HepG2 (cell line): ENCODE data around the gene ARL16. TPM values are rescaled to one million over a fixed set of nuclear protein-coding genes. Genes with fewer than 3 reads are reported as not detected.

Source experiments
- ASH2L ChIP-seq: fragments of 300-600, 200-600 bp; sonication (generic); IDR thresholded peaks from 2 replicates; pipeline ENCODE4 v1.7.0; 2017; ENCODE audit warnings: low read depth, mild to moderate bottlenecking, moderate library complexity, mixed read lengths, low read length; ENCODE audit not compliant: insufficient read length
- BHLHE40 ChIP-seq: IDR thresholded peaks from 2 replicates; pipeline ENCODE4 v1.6.1; 2011; ENCODE audit warnings: low read length, improper control_type of control experiment
- BRD4 ChIP-seq: sonication (generic); formaldehyde crosslinking; IDR thresholded peaks from 2 replicates; pipeline ENCODE4 v1.4.0; 2020; ENCODE audit warnings: missing genetic modification reagents
- FOXK2 ChIP-seq: fragments of 450-650 bp; IDR thresholded peaks from 2 replicates; pipeline ENCODE4 v1.6.1; 2016
- ISL2 ChIP-seq: sonication (generic); formaldehyde crosslinking; IDR thresholded peaks from 2 replicates; pipeline ENCODE4 v1.5.0; 2020; ENCODE audit warnings: missing genetic modification reagents
- KLF16 ChIP-seq, 2 experiments: sonication (generic) in 1 of 2; formaldehyde crosslinking in 1 of 2; IDR thresholded peaks; 2 replicates each; pipeline versions ENCODE4 v1.6.1 to v1.8.0; 2016 to 2023; ENCODE audit warnings: missing genetic modification reagents in 2 of 2, missing compliant biosample characterization in 1 of 2
- SRF ChIP-seq: IDR thresholded peaks from 2 replicates; pipeline ENCODE4 v1.6.1; 2011; ENCODE audit warnings: mild to moderate bottlenecking, low read depth, low read length, moderate library complexity
- TBL1XR1 ChIP-seq: fragments of 150-350 bp; IDR thresholded peaks from 2 replicates; pipeline ENCODE4 v1.6.1; 2014; ENCODE audit warnings: borderline replicate concordance, low read length; ENCODE audit not compliant: partially characterized antibody
- ZFAT ChIP-seq: sonication (generic); formaldehyde crosslinking; conservative IDR thresholded peaks from 2 replicates; pipeline ENCODE4 v1.8.1; 2023; ENCODE audit warnings: missing genetic modification reagents, inconsistent platforms
- ZMYM3 ChIP-seq: sonication (generic); formaldehyde crosslinking; IDR thresholded peaks from 2 replicates; pipeline ENCODE4 v1.5.1; 2020; ENCODE audit warnings: mild to moderate bottlenecking, missing genetic modification reagents
- ZNF20 ChIP-seq: sonication (generic); formaldehyde crosslinking; IDR thresholded peaks from 2 replicates; pipeline ENCODE4 v1.4.0; 2020; ENCODE audit warnings: mild to moderate bottlenecking, moderate library complexity, missing genetic modification reagents
- ZNF282 ChIP-seq: fragments of 450-650 bp; IDR thresholded peaks from 2 replicates; pipeline ENCODE4 v1.6.1; 2018; ENCODE audit not compliant: partially characterized antibody
- ZNF607 ChIP-seq: sonication (generic); formaldehyde crosslinking; IDR thresholded peaks from 2 replicates; pipeline ENCODE4 v1.5.1; 2020; ENCODE audit warnings: missing genetic modification reagents, mild to moderate bottlenecking, borderline replicate concordance
- ZNF652 ChIP-seq: IDR thresholded peaks from 2 replicates; pipeline ENCODE4 v1.6.1; 2016; ENCODE audit warnings: low read depth, borderline replicate concordance
- ZNF724P ChIP-seq: sonication (generic); formaldehyde crosslinking; IDR thresholded peaks from 2 replicates; pipeline ENCODE4 v1.8.0; 2022; ENCODE audit warnings: missing genetic modification reagents, borderline replicate concordance
- polyA plus RNA-seq, 8 experiments: library from polyadenylated mRNA; depleted of rRNA in 3 of 8; stranded (reverse) in 7 of 8; unstranded in 1 of 8; fragments of >200 nt; fragmentation: Illumina TruSeq in 4 of 8; extraction: Trizol in 4 of 8; gene quantifications; 2 replicates each; pipeline versions ENCODE4 v1.2.1 to v1.2.3, GENCODE V29; 2011 to 2016; ENCODE audit warnings: low read depth in 4 of 8, missing spikeins in 1 of 8, mixed read lengths in 1 of 8; ENCODE audit not compliant: insufficient read depth in 1 of 8
- total RNA-seq, 5 experiments: library from RNA; depleted of rRNA; stranded (reverse); fragments of >200 nt; fragmentation: Illumina TruSeq; extraction: Trizol; gene quantifications; 2 replicates each; pipeline ENCODE4 v1.2.3, GENCODE V29; 2016; ENCODE audit warnings: low read depth in 1 of 5
- TF ChIP-seq, protein P1 (sequence below): sonication (generic); formaldehyde crosslinking; IDR thresholded peaks from 2 replicates; pipeline ENCODE4 v1.4.0; 2020; ENCODE audit warnings: missing genetic modification reagents
- TF ChIP-seq, protein P2 (sequence below): sonication (generic); formaldehyde crosslinking; IDR thresholded peaks from 2 replicates; pipeline ENCODE4 v1.4.0; 2020; ENCODE audit warnings: missing genetic modification reagents
- TF ChIP-seq, protein P3 (sequence below): sonication (generic); formaldehyde crosslinking; IDR thresholded peaks from 2 replicates; pipeline ENCODE4 v1.8.1; 2023; ENCODE audit warnings: mild to moderate bottlenecking, missing genetic modification reagents
- TF ChIP-seq, protein P4 (sequence below): IDR thresholded peaks from 2 replicates; pipeline ENCODE4 v1.6.1; 2016; ENCODE audit warnings: missing compliant biosample characterization, missing genetic modification reagents, borderline replicate concordance
- TF ChIP-seq, protein P5 (sequence below): sonication (generic); formaldehyde crosslinking; IDR thresholded peaks from 2 replicates; pipeline ENCODE4 v1.4.0; 2020; ENCODE audit warnings: mild to moderate bottlenecking, missing genetic modification reagents
- TF ChIP-seq, protein P6 (sequence below): sonication (generic); formaldehyde crosslinking; IDR thresholded peaks from 2 replicates; pipeline ENCODE4 v1.8.0; 2022; ENCODE audit warnings: mild to moderate bottlenecking, missing genetic modification reagents, moderate library complexity

Gene ARL16
- total and polyA plus RNA-seq, 2 of the 13 experiments (the other 11 are each of a cell fraction or from before 2014, with no cell fraction given), result 20.8 to 30.8 TPM

DNA sequence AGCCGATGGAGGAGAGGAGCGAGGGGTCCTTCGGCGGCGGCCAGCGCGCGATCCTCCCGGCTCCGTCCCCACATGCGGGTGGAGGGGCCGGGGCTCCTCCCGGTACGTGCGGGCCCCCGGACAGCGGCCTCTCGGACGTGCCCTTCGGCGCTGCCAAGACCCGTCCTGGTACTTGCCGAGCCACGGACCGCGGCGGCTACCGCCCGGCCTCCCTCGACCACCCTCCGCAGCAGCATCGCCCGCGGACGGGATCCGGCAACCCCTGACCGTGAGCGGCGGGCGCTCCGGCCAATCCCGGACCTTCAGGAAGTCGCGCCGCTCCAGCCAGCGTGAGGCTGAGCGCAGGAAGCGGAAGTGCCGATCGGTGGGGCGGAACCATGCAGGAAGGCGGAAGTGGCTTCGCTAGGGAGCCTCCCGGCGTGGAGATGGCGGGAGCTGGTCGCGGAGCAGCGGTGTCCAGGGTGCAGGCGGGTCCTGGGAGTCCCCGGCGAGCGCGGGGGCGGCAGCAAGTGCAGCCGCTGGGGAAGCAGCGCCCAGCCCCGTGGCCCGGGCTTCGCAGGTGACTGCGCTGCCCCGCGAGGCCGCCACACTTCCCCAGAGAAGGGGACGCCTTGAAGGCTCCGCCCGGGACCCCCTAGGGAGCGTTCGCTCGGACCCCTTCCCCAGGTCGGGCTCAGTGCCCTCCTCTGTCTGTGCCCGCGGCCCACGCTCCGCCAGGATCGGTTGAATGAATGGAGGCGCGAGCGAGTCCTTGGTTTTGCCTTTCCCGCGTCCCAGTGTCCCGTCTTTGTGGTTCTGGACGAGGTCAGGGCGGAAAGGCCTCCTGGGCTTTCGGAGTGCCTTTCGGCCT, 17.0 kb downstream of the ARL16 start, which contains the start of the genes CCDC137 and OXLD1 (continued):
- TF ChIP-seq, protein P1, sequence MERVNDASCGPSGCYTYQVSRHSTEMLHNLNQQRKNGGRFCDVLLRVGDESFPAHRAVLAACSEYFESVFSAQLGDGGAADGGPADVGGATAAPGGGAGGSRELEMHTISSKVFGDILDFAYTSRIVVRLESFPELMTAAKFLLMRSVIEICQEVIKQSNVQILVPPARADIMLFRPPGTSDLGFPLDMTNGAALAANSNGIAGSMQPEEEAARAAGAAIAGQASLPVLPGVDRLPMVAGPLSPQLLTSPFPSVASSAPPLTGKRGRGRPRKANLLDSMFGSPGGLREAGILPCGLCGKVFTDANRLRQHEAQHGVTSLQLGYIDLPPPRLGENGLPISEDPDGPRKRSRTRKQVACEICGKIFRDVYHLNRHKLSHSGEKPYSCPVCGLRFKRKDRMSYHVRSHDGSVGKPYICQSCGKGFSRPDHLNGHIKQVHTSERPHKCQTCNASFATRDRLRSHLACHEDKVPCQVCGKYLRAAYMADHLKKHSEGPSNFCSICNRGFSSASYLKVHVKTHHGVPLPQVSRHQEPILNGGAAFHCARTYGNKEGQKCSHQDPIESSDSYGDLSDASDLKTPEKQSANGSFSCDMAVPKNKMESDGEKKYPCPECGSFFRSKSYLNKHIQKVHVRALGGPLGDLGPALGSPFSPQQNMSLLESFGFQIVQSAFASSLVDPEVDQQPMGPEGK, result peak; percentile 66
- TF ChIP-seq ZFAT (no peak), KLF16 (CRISPR knock-in tag; IDR thresholded peaks at IDR 0.05) (no peak; a peak in 2 of 4 replicates), ZMYM3 (CRISPR knock-in tag) (no peak), ZNF652 (CRISPR knock-in tag) (no peak), TBL1XR1 (no peak), SRF (no peak), ZNF20 (no peak), ZNF607 (CRISPR knock-in tag) (peak; percentile 70), BRD4 (CRISPR knock-in tag) (peak; percentile 88), ASH2L (peak; percentile 86), FOXK2 (no peak), ISL2 (CRISPR knock-in tag) (peak; percentile 76), BHLHE40 (no peak; the same call in 1 of the 2 replicates), ZNF724P (CRISPR knock-in tag) (peak; percentile 86; the same call in 1 of the 2 replicates), ZNF282 (no peak)
- TF ChIP-seq, protein P2, sequence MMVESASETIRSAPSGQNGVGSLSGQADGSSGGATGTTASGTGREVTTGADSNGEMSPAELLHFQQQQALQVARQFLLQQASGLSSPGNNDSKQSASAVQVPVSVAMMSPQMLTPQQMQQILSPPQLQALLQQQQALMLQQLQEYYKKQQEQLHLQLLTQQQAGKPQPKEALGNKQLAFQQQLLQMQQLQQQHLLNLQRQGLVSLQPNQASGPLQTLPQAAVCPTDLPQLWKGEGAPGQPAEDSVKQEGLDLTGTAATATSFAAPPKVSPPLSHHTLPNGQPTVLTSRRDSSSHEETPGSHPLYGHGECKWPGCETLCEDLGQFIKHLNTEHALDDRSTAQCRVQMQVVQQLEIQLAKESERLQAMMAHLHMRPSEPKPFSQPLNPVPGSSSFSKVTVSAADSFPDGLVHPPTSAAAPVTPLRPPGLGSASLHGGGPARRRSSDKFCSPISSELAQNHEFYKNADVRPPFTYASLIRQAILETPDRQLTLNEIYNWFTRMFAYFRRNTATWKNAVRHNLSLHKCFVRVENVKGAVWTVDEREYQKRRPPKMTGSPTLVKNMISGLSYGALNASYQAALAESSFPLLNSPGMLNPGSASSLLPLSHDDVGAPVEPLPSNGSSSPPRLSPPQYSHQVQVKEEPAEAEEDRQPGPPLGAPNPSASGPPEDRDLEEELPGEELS (CRISPR knock-in tag), result peak; percentile 36; the same call in 1 of the 2 replicates
- TF ChIP-seq, protein P3, sequence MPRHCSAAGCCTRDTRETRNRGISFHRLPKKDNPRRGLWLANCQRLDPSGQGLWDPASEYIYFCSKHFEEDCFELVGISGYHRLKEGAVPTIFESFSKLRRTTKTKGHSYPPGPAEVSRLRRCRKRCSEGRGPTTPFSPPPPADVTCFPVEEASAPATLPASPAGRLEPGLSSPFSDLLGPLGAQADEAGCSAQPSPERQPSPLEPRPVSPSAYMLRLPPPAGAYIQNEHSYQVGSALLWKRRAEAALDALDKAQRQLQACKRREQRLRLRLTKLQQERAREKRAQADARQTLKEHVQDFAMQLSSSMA (CRISPR knock-in tag), result peak; percentile 54; the same call in 1 of the 2 replicates
- TF ChIP-seq, protein P4, sequence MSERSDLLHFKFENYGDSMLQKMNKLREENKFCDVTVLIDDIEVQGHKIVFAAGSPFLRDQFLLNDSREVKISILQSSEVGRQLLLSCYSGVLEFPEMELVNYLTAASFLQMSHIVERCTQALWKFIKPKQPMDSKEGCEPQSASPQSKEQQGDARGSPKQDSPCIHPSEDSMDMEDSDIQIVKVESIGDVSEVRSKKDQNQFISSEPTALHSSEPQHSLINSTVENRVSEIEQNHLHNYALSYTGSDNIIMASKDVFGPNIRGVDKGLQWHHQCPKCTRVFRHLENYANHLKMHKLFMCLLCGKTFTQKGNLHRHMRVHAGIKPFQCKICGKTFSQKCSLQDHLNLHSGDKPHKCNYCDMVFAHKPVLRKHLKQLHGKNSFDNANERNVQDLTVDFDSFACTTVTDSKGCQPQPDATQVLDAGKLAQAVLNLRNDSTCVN (CRISPR knock-in tag), result peak; percentile 66
- TF ChIP-seq, protein P5, sequence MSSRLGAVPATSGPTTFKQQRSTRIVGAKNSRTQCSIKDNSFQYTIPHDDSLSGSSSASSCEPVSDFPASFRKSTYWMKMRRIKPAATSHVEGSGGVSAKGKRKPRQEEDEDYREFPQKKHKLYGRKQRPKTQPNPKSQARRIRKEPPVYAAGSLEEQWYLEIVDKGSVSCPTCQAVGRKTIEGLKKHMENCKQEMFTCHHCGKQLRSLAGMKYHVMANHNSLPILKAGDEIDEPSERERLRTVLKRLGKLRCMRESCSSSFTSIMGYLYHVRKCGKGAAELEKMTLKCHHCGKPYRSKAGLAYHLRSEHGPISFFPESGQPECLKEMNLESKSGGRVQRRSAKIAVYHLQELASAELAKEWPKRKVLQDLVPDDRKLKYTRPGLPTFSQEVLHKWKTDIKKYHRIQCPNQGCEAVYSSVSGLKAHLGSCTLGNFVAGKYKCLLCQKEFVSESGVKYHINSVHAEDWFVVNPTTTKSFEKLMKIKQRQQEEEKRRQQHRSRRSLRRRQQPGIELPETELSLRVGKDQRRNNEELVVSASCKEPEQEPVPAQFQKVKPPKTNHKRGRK (CRISPR knock-in tag), result peak; percentile 56; the same call in 1 of the 2 replicates
- TF ChIP-seq, protein P6, sequence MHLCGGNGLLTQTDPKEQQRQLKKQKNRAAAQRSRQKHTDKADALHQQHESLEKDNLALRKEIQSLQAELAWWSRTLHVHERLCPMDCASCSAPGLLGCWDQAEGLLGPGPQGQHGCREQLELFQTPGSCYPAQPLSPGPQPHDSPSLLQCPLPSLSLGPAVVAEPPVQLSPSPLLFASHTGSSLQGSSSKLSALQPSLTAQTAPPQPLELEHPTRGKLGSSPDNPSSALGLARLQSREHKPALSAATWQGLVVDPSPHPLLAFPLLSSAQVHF (CRISPR knock-in tag), result peak; percentile 55; the same call in 1 of the 2 replicates
